GM12878 (cell line): ENCODE data around the gene VCPKMT. TPM values are rescaled to one million over a fixed set of nuclear protein-coding genes. Genes with fewer than 3 reads are reported as not detected.

Source experiments
- ATAC-seq: fragments of 200-7000 bp; cut with Tn5 transposase; 3 replicates; pipeline ENCODE4 v1.9.1; 2020; ENCODE audit warnings: mild to moderate bottlenecking, moderate library complexity
- BruUV-seq: library from RNA; stranded (reverse); fragments of 400-500 nt; replicated peaks from 2 replicates; lab custom pipeline; 2021; lab: Mats Ljungman, UMichigan
- CTCF ChIA-PET: fragments of 300-600 bp; sonication (Branson Sonifier 250); formaldehyde crosslinking; extraction: SDS; loops from one replicate; lab custom pipeline; 2021; ENCODE audit warnings: inconsistent platforms; lab: Yijun Ruan, JAX
- POLR2A ChIA-PET: fragments of 350-600 bp; formaldehyde crosslinking; extraction: SDS; loops from one replicate; lab custom pipeline; 2021; ENCODE audit warnings: inconsistent platforms; lab: Charles Lee
- RAD21 ChIA-PET: fragments of 300-600 bp; sonication (Branson Sonifier 250); formaldehyde crosslinking; loops from one replicate; lab custom pipeline; 2023; ENCODE audit warnings: antibody characterized with exemption; ENCODE audit not compliant: unreplicated experiment; lab: Charles Lee
- SMC1A ChIA-PET: fragments of 300-600 bp; sonication (Branson Sonifier 250); formaldehyde crosslinking; loops from one replicate; lab custom pipeline; 2023; ENCODE audit not compliant: unreplicated experiment, uncharacterized antibody; lab: Charles Lee
- DNase-seq: peaks from one replicate; pipeline ENCODE4 v3.0.0-alpha.2; 2011; ENCODE audit warnings: low read depth, low spot score
- FAIRE-seq: peaks from 3 replicates; lab custom pipeline; 2011; peaks lifted over from hg19 to GRCh38; lab: Jason Lieb, UNC
- H2AFZ ChIP-seq: 2 replicates; pipeline ENCODE4 v1.6.0; 2011; ENCODE audit warnings: low read depth, low read length, control low read depth; ENCODE audit not compliant: control insufficient read depth
- H3K27ac ChIP-seq: 2 replicates; pipeline ENCODE4 v1.5.1; 2011; ENCODE audit warnings: control low read depth; ENCODE audit not compliant: control insufficient read depth, insufficient read depth
- H3K27me3 ChIP-seq, 2 experiments: replicated peaks in 1 of 2; 2 replicates each; pipeline versions ENCODE4 v1.6.0 to v1.6.1; 2011; ENCODE audit warnings: low read length in 1 of 2; ENCODE audit not compliant: control insufficient read depth in 2 of 2, insufficient read depth in 2 of 2
- H3K36me3 ChIP-seq, 2 experiments: 2 replicates each; pipeline ENCODE4 v1.5.1; 2011; ENCODE audit warnings: low read length in 1 of 2; ENCODE audit not compliant: control insufficient read depth in 2 of 2, insufficient read depth in 2 of 2
- H3K4me1 ChIP-seq: 2 replicates; pipeline ENCODE4 v1.6.1; 2011; ENCODE audit warnings: mild to moderate bottlenecking, low read length, moderate library complexity, mixed read lengths; ENCODE audit not compliant: control insufficient read depth, insufficient read depth
- H3K4me2 ChIP-seq: 2 replicates; pipeline ENCODE4 v1.6.0; 2011; ENCODE audit warnings: control low read depth; ENCODE audit not compliant: control insufficient read depth, insufficient read depth
- H3K4me3 ChIP-seq: fragments of 200-600 bp; sonication (generic); 2 replicates; pipeline ENCODE4 v1.5.1; 2016
- H3K79me2 ChIP-seq: 2 replicates; pipeline ENCODE4 v1.6.0; 2011; ENCODE audit warnings: low read length; ENCODE audit not compliant: control insufficient read depth, insufficient read depth
- H3K9ac ChIP-seq: 2 replicates; pipeline ENCODE4 v1.8.0; 2011; ENCODE audit warnings: low read length, control low read depth, mixed read lengths; ENCODE audit not compliant: control insufficient read depth, insufficient read depth
- H3K9me3 ChIP-seq: replicated peaks from 3 replicates; pipeline ENCODE4 v1.5.1; 2011; ENCODE audit warnings: mild to moderate bottlenecking, low read length; ENCODE audit not compliant: control insufficient read depth, insufficient read depth
- H4K20me1 ChIP-seq: 2 replicates; pipeline ENCODE4 v1.6.0; 2011; ENCODE audit not compliant: control insufficient read depth, insufficient read depth
- CHD1 ChIP-seq: IDR thresholded peaks from 2 replicates; pipeline ENCODE4 v1.6.1; 2012; ENCODE audit warnings: low read depth, low read length, improper control_type of control experiment
- ELK1 ChIP-seq: IDR thresholded peaks from 2 replicates; pipeline ENCODE4 v1.6.1; 2012; ENCODE audit warnings: low read depth, low read length, improper control_type of control experiment
- ETV6 ChIP-seq, 2 experiments: fragments of 450-650 bp in 1 of 2; IDR thresholded peaks in 1 of 2; conservative IDR thresholded peaks in 1 of 2; 2 replicates each; pipeline ENCODE4 v1.6.1; 2014; ENCODE audit warnings: antibody characterized with exemption in 1 of 2, borderline replicate concordance in 1 of 2, low read depth in 1 of 2, mild to moderate bottlenecking in 1 of 2, moderate library complexity in 1 of 2
- HDAC6 ChIP-seq: fragments of 200-600 bp; sonication (generic); IDR thresholded peaks from one replicate; pipeline ENCODE4 v1.8.0; 2017; ENCODE audit warnings: antibody characterized with exemption; ENCODE audit not compliant: unreplicated experiment
- KLF5 ChIP-seq: fragments of 450-650 bp; IDR thresholded peaks from 2 replicates; pipeline ENCODE4 v1.6.1; 2014; ENCODE audit warnings: mild to moderate bottlenecking; ENCODE audit not compliant: partially characterized antibody
- MEF2B ChIP-seq: fragments of 450-650 bp; IDR thresholded peaks from 2 replicates; pipeline ENCODE4 v1.6.1; 2018; ENCODE audit warnings: mild to moderate bottlenecking, moderate library complexity; ENCODE audit not compliant: partially characterized antibody, poor library complexity, severe bottlenecking
- MLLT1 ChIP-seq: fragments of 450-650 bp; IDR thresholded peaks from 2 replicates; pipeline ENCODE4 v1.6.1; 2016; ENCODE audit warnings: mild to moderate bottlenecking
- NBN ChIP-seq: fragments of 450-650 bp; IDR thresholded peaks from 2 replicates; pipeline ENCODE4 v1.6.1; 2016
- POLR2AphosphoS2 ChIP-seq: IDR thresholded peaks from 2 replicates; pipeline ENCODE4 v1.6.1; 2011; ENCODE audit warnings: low read depth, mild to moderate bottlenecking, low read length, improper control_type of control experiment, moderate library complexity
- SMAD5 ChIP-seq: IDR thresholded peaks from 2 replicates; pipeline ENCODE4 v1.6.1; 2016; ENCODE audit warnings: antibody characterized with exemption, low read depth
- ZNF24 ChIP-seq: fragments of 450-650 bp; IDR thresholded peaks from 2 replicates; pipeline ENCODE4 v1.6.1; 2017; ENCODE audit warnings: antibody characterized with exemption, mild to moderate bottlenecking
- WGBS: methylation state at CpG from one replicate; pipeline ENCODE4 v1.1.6; 2016; ENCODE audit warnings: low lambda C conversion rate; ENCODE audit not compliant: insufficient replicate concordance, insufficient coverage; ENCODE audit errors: missing lambda C conversion rate; 5-methylcytosine and 5-hydroxymethylcytosine counted together
- in situ Hi-C: fragments of 300-500 bp; cut with MboI; formaldehyde crosslinking; loops from 9 replicates; pipeline ENCODE4 v1.14.3; 2018; ENCODE audit warnings: mixed read lengths
- intact Hi-C: fragments of 100-400 bp; cut with micrococcal nuclease; formaldehyde crosslinking; loops from one replicate; pipeline ENCODE4 v1.14.2; 2022; ENCODE audit not compliant: unreplicated experiment
- polyA plus RNA-seq, 11 experiments: library from polyadenylated mRNA; depleted of rRNA in 4 of 11; unstranded in 6 of 11; stranded (reverse) in 5 of 11; fragments of >200 nt; fragmentation: Nextera tagmentation in 4 of 11; fragmentation: Illumina TruSeq in 1 of 11; extraction: Ambion mirVana in 4 of 11; extraction: Trizol in 1 of 11; gene quantifications; 1 replicate in 1 of 11; 2 replicates in 10 of 11; pipeline versions ENCODE4 v1.2.1 to v1.2.3, GENCODE V29; 2011 to 2016; ENCODE audit warnings: inconsistent platforms in 2 of 11, missing spikeins in 2 of 11, low read depth in 1 of 11
- total RNA-seq, 4 experiments: library from RNA; depleted of rRNA in 3 of 4; stranded (reverse); fragments of >200 nt in 3 of 4; fragmentation: Illumina TruSeq in 1 of 4; extraction: Trizol in 1 of 4; gene quantifications; 2 replicates each; pipeline versions ENCODE4 v1.2.1 to v1.2.3, GENCODE V29; 2013 to 2021
- TF ChIP-seq, protein P1 (sequence below): IDR thresholded peaks from 2 replicates; pipeline ENCODE4 v1.6.1; 2011; ENCODE audit warnings: low read depth, low read length, improper control_type of control experiment, borderline replicate concordance

VCPKMT gene
- total and polyA plus RNA-seq, 10 of the 15 experiments (the other 5 are each of a cell fraction or from before 2014, with no cell fraction given) = 8.5 to 18.4 (median 12.8) TPM

- Histone ChIP-seq H3K27me3 (no peaks in the 10 kb centered on the region), H2AFZ (no peak overlapping the region), H3K27ac (no peak overlapping the region), H3K4me2 (no peak overlapping the region), H4K20me1 (no peaks in the 10 kb centered on the region), H3K79me2 (no peaks in the 10 kb centered on the region), H3K4me1 (no peaks in the 10 kb centered on the region), H3K9ac (no peak overlapping the region), H3K4me3 (no peak overlapping the region), H3K9me3 (no peaks in the 10 kb centered on the region), H3K36me3 (no peaks in the 10 kb centered on the region; a peak in 2 of 4 replicates)
- ATAC-seq (no peak), DNase-seq (no peak), FAIRE-seq (no peak)
- TF ChIP-seq ELK1 (no peak), POLR2AphosphoS2 (no peak), CHD1 (no peak), ETV6 (conservative IDR thresholded peaks at IDR 0.05 in 1 of 2, IDR thresholded peaks at IDR 0.05 in 1 of 2; ENCODE audit: borderline replicate concordance in 1 of 2, low read depth in 1 of 2) (no peak), MLLT1 (no peak), SMAD5 (no peak), NBN (no peak), KLF5 (no peak), ZNF24 (no peak), HDAC6 (no peak), MEF2B (no peak)
- TF ChIP-seq, protein P1, sequence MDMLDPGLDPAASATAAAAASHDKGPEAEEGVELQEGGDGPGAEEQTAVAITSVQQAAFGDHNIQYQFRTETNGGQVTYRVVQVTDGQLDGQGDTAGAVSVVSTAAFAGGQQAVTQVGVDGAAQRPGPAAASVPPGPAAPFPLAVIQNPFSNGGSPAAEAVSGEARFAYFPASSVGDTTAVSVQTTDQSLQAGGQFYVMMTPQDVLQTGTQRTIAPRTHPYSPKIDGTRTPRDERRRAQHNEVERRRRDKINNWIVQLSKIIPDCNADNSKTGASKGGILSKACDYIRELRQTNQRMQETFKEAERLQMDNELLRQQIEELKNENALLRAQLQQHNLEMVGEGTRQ = no peak
- in situ Hi-C loops = no loop called here
- no TSS peak for BruUV-seq
- intact Hi-C loops = no loop called here
- ChIA-PET CTCF (interaction anchor here (0.9 to 13.7 kb wide), 14 partner anchors 9 to 275 kb away, joined by 3 to 243 read pairs (median 7); partner anchors contain the start of gene NEMF), SMC1A (interaction anchor here (0.9 to 6.3 kb wide), 27 partner anchors 9 to 266 kb away, joined by 3 to 68 read pairs (median 6); partner anchors contain the start of genes ARF6 and NEMF), POLR2A (interaction anchor here (1.0 to 1.7 kb wide), 5 partner anchors 16 to 469 kb away, joined by 3 to 12 read pairs (median 5); no protein-coding TSS in a partner anchor), RAD21 (interaction anchor here (1.0 to 3.4 kb wide), 16 partner anchors 11 to 469 kb away, joined by 3 to 26 read pairs (median 10); partner anchors contain the start of genes DNAAF2 and NEMF)
- 94% methylated on average over 6 of the region's 6 CpGs for WGBS
These were observed 12.8 kb downstream of the VCPKMT start for GRCh38 chr14:50103558-50103957.
